PC-9 (cell line): Measurements from ENCODE around the gene SBF2.

Source experiments
- CTCF ChIP-seq: fragments of 200-600 bp; sonication (generic); conservative IDR thresholded peaks from 2 replicates; pipeline ENCODE4 v1.6.1; 2017; ENCODE audit warnings: mixed run types, antibody characterized with exemption, mild to moderate bottlenecking, moderate library complexity
- EZH2 ChIP-seq: fragments of 200-600 bp; sonication (generic); IDR thresholded peaks from 2 replicates; pipeline ENCODE4 v1.8.0; 2017; ENCODE audit warnings: antibody characterized with exemption, low read depth

DNA sequence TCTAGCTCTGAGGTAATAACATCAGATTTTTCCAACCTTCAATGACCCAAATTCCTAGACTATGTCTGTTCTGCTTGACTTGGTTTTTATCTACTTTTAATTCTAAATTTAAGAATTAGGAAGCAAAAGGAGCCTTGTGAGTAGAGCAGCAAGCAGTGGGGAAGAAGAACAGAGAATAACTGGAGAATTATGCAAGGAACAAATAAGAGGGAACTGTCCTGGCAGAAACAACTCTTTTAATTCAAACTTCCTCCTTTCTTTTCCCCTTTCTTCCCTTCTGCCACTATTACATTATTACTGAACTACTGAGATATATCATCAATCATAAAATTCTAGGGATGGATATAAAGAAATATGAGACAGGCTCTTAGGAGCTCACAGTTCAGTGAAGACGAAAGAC, 276.1 kb downstream of the SBF2 start:
- TF ChIP-seq CTCF (no peak), EZH2 (no peak)
